ENCODE measurements around the gene SLC36A1.

The SLC36A1 gene

DNA sequence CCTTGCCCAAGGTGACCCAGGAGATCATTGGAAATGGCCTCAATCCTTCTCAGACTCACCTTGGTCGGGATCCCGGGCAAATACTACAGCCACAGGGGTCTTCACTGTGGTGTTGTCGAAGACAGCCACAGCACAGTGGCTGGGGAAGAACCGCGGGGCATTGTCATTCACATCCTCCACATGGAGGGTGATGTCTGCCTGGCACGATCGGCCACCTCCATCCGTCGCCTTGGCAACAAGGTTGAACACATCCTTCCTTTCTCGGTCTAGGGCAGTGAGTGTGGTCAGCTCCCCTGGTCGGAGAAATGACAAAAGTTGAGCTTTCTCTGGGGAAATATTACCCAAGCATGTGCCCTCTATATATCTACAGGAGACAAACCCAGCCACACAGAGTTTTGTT is 86.9 kb downstream of the SLC36A1 start:
- DNase-seq (ENCODE audit: low read depth): no peak

DNA sequence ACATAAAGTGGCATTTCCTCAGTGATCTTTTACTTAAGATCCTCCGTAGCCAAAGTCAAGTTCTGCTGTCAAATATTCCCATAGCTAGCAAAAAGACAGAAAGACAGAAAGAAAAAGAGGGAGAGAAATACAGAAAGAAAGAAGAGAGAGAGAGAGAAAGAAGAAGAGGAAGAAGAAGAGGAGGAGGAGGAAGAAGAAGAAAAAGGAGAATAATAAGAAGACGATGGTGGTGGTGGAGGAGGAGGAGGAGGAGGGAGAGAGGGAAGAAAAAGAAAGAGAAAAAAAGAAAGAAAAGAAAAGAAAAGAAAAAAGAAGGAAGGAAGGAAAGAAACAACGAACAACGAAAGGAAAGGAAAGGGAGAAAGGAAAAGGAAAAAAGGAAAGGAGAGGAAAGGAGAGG is 89.6 kb downstream of the SLC36A1 start:
- DNase-seq (ENCODE audit: low read depth): no peak

DNA sequence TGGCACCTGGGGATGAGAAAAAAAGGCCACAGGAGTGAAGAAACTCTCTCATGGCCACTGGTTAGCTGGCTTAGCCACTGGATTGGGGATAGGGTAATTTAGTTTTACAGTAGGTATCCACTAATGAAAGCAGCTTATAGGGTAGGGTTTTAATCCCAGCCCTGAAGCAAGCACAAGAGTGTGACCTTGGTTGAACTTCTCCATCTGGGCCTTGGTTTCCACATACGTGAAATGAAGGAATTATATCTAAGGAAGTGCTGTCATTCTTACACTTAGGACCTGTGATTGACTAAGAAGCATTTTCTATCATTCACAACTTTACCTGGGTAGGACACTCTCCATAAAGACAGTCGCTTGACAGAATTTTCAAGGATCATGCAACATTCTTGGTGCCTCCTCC is 94.2 kb downstream of the SLC36A1 start:
- no peak for DNase-seq (ENCODE audit: low read depth)

Measured in GM04503 (cell line).